CD4-positive, alpha-beta T cell treated with Interleukin-4 for 4 hours (primary cell): ENCODE results near the gene RPL18.
"Not testable (repeated sequence)": the region's sequence is repeated elsewhere in the genome, so short reads cannot be mapped to it uniquely, and the experiment has no call there.

ENCODE experiments used
- DNase-seq: peaks from one replicate; pipeline ENCODE4 v3.0.0-alpha.2; 2020

RPL18 gene

DNA sequence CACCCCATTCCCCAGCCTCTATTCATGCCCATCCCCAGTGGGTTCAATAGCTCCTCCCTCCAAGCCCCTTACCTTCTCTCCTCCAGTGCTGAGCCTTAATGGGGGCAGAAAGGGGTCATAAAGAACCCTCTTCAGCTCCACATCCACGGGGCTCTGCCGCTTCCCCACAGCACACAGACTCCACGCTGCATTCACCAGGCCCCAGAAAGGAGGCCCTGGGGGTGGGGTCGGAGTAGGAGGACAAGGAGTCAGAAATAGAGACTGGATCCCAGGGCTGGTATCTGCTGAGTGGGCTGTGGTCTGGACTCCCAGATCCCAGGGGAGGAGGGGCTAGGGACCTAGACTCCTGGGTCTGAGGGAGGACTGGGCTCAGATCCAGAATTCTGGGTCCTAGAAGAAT is 25.4 kb upstream of the RPL18 start:
- no peak for DNase-seq

DNA sequence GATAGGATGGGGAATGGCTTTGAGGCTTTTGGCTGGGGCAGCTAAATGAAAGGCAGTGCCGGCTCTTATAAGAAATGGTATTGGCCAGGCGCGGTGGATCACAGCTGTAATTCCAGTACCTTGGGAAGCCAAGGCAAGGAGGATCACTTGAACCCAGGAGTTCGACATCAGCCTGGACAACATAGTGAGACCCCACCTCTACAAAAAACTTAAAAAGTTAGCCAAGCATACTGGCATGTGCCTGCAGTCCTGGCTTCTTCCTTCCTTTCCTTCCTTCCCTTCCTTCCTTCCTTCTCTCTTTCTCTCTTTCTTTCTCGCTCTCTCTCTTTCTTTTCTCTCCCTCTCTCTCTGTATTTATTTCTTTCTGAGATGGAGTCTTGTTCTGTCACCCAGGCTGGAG is 23.9 kb upstream of the RPL18 start:
- DNase-seq: no peak

DNA sequence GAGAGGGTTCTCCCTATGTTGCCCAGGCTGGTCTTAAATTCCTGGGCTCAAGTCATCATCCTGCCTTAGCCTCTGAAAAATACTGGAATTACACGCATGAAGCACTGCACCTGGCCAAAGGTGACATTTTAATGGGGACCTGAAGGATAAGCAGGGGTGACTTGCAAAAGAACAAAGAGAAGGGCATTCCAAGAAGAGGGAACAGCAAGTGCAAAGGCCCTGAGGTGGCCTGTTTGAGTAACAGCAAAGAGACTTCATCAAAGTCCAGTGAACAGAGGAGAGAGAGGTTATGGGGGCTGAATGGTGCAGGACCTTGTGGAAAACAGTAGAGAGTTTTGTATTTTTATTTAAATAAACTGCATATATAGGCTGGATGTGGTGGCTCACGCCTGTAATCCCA is 22.9 kb upstream of the RPL18 start:
- DNase-seq: no peak

DNA sequence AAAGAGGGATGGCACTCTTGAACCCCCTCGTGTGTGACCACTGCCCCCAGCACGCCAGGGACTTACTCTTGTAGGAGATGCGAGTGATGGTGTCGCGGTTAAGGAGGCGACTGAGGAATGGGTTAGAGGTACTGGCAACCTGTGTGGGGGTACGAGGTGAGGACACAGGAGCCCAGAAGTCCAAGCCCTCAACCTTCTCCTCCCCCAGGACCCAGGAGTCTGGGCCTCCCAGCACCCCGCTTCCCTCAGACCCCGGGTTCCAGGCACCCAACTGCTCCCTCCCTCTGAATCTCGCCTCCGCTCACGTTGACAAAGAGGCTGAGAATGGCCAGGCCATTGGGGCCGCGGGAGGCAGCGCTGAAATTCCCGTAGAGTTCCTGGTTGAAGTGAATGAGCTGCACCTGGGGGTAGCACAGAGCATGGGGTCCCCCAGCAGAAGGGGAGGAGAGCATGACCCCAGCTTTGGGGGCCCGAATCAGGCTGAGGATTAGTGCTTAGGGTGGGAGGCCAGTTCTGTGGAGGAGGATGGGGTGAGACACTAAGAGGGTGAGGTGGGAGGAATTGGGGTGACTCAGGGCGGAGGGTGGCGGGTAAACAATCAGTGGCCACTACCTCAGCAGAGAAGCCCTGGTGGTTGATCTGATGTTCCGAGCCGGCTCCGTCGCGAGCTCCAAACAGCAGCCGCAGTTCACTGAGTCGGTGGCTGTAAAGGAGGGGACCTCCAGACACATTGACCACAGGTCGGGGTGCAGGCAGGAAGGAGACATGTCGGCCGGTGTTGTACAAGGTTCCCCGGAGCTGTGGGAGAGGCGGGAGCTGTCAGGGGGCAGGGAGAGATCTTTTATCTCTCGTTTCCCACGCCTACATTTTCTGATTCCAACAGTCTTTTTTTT is 20.8 kb upstream of the RPL18 start:
- peak; percentile 49 for DNase-seq

DNA sequence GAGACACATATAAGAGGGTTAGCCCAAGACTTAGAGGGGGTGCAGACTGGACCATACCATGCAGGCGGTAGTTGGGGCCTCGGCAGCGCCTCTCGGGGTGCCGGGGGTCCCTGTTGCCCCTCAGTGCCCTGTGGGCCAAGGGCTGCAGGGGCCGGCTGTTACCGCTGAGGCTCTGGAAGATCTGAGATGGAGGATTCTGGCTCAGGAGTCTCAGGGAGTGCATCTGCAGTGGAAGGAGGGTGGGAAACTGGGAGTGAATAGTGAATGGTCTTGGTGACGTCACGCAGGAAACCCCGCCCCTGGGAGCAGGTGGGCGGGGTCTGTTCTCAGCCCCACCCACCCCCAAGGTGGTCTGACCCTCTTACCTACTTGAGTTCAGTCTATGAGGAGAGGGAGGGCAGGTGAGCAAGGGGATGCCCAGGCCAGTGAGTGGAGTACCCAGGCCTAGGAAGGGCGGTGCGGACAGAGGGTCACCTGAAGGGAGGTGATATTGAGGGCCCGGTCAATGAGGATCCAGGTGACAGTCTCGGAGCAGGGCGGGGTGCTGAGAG is 19.9 kb upstream of the RPL18 start:
- no peak for DNase-seq

DNA sequence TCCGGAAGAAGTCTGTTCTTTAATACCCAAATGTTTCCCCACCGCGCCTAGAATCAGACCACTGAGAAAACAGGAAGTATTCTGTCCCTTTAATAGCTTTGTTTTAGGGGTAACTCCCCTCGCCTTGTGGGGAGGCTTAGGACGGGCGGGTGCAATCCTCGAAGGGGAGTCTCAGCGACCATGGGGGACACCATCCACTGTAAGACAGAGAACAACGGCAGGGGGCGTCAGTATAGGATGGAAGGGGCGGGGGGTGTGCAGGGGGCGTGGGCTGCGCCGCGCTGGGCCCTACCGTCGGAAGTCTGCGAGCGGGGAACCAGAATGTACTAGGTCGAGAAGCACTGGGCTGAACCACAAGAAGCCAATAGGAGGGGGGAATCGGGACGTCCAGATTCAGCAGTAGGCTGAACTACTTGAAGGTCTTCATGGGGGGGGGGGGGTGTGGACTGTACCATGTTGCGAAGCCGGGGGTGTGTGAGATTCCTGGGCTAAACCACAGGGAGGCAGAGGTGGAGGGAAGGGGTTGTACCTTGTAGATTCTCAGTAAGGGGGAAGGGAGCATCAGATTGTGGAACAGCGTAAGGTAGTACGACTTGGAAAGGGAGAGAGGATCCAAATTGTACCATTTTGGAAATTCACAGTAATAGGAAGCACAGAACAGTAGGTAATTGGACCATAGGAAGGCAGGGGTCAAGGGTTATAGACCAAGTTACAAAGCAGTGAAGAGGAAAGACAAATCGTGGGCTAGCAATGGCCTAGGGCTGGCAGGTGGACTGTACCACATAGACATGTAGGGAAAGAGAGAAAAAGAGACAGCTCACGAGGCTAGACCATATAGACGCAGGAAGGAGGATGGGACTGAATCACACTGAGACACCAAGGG is 19.2 kb upstream of the RPL18 start:
- peak; percentile 96 for DNase-seq

DNA sequence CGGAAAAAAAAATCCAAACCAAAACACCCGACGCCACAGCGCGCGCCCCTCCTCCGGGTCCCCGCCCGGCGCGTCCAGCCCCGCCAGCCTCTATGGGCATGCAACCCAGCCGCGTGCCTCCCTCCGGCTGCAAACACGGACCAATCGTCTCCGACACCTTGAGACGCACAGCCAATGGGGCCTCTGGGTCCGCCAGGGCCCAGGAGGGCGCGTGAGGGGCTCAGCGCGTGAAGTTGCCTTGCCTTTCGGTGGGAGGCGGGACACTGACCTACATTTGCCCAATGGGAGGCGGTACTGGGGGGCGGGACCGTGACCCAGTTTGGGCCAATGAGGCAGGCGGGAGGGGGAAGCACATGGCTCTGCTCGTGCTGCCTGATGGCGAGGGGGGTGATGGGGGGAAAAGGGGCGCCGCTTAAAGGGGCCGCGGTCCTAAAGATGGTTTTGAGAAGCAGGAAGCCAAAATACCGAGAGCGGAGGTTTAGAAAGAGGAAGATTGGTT is 18.5 kb upstream of the RPL18 start:
- DNase-seq: peak; percentile 100

DNA sequence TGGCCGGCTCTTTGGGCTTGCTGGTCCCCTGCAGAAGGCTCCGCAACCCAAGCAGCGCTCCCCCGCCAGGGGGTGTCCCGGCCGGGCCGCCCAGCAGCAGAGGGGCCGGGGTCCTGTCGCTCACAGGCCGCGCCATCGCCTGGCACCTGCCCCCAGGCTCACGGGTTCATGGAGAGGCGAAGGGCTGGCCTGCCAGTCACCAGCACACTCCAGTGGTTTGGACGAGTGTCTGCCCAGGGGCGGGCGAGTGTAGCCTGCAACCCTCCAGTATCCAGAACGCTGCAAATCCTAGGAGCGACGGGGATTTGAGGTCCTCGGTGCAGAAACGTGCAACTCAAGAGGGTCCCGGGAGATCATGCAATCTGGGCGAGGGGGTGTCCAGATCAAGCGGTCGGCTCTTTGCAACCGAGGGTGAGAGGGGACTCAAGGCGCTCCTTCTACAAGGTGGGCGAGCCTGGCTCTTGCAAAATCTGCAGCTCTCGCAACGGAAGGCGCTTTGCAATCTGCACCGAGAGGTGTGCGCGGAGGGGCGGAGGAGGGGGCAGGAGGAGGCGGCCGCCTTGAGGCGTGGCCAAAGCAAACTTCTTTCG is 18.0 kb upstream of the RPL18 start, which contains the start of gene DBP:
TSS of gene DBP (minus strand) at position 521 of the 590 bp plus-strand sequence. CDS start at position 136, 385 bp downstream.
- DNase-seq: no peak

DNA sequence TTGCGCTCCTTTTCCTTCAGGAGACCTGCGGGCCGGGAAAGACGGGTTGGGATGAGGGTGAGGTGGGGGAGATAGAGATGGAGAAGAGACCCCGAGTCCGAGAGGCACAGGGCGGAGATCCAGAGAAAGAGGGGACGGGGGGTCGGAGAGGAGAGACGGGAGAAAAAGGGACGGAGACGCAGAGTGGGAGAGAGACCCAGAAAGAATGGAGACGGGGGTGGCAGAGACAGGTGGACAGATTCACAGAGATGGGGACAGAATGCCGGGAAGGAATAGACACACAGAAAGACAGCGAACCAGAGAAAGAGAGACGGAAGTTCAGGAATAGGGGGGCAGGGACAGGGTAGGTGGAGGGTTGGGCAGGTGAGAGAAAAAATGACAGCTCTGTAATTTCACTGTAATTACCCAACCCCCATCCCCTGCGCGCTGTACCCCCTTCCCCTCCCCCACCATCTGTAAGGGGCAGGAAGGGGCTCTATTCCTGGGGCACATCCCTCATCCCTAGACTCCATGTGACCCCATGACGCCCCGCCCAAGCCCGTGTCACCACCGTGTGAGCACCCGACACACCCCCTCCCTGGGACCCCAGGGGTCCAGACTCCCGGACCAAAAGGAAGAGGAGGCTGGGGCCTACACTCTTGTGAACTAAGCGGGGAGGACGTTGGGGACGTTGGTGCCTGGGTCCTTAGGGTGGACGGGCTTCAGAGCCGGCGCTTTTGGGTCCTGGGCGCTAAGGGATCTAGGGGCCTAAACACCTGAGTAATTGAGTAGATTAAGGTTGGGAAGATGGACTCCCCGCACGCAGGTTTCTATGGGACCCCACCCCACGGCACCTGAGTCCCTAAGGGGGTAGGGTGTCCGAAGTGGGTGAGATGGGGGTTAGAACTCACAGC is 17.2 kb upstream of the RPL18 start:
- no peak for DNase-seq

DNA sequence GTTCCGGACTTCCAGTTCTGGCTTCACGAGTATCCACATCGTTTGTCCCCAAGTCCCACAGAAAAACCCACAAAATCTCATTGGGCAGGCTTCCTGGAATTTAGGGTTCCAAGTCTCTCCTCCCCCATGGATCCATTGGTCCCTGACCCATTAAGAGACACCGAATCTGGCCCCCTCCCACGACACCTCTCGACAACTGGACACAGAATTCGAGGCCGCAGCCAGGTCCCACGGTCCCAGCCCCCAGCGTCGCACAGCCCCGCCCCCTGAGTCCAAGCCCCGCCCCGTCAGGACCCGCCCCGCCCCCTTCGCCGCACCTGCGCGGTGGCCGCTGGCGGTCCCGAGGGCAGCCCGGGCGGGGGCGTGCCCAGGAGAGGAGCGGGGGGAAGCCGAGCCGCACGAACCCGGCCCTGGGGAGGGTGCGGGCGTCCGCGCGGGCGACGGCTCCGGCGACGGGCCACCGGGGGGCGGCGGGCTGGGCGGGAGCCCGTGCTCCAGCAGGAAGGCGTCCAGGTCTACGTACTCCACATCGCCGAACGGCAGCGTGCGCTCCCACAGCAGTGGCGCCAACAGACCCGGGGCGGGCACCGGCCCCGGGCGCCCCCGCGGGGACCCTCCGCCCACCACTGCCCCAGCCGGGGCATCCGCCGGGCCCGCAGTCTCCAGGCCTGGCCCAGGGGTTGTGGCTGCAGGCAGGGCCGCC is 16.4 kb upstream of the RPL18 start:
- peak; percentile 44 for DNase-seq

DNA sequence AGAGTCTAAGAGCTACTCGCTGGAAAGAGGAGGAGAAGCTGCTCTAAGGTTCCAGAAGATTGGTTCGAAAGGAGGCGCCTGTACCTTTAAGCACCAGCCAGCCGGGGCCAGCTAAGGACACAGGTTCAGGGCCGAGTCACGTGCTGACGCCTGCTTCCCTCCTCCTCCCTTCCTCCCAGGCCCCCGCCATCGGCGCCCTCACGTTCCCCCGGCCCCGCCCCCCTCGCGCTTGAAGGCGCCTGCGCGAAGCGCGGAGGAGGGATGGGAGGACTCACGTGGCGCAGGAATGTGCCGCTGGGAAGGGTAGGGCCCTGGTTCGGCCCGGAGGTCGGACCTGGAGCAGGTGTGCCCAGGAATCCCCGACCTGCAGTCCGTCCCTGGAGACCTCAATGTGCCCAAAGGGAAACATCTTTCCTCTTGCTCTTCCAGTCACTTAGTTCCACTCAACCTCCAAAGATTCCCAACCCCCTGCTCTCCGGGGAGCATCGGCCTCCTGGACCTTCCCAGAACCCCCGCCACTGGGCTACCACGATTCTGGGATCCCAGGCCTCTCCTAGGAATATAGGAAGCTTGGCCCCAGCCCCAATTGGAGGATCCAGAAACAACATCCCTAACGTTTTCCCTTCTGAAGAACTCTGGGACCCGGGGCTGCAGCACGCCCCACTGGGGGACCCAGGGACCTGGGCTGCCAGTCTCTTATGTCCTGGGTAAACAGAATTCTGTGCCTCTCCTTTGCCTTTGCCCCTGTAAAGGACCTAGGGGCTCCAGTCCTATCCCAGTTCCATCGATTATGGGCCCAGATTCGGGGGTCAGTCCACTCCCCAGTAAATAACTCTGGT is 15.7 kb upstream of the RPL18 start:
- DNase-seq: peak; percentile 92

DNA sequence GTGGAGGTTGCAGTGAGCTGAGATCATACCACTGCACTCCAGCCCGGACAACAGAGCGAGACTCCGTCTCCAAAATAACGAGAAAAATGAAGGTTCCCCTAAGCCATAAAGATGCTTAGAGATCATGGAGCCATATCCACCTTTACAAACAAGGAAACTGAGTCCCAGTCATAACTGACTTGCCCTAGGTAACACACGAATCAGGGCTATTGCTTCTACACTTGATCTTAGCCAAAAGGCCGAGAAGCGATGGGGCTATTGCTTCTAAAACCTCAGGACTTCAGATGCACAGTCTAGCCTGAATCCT is 15.0 kb upstream of the RPL18 start:
- DNase-seq: no peak

DNA sequence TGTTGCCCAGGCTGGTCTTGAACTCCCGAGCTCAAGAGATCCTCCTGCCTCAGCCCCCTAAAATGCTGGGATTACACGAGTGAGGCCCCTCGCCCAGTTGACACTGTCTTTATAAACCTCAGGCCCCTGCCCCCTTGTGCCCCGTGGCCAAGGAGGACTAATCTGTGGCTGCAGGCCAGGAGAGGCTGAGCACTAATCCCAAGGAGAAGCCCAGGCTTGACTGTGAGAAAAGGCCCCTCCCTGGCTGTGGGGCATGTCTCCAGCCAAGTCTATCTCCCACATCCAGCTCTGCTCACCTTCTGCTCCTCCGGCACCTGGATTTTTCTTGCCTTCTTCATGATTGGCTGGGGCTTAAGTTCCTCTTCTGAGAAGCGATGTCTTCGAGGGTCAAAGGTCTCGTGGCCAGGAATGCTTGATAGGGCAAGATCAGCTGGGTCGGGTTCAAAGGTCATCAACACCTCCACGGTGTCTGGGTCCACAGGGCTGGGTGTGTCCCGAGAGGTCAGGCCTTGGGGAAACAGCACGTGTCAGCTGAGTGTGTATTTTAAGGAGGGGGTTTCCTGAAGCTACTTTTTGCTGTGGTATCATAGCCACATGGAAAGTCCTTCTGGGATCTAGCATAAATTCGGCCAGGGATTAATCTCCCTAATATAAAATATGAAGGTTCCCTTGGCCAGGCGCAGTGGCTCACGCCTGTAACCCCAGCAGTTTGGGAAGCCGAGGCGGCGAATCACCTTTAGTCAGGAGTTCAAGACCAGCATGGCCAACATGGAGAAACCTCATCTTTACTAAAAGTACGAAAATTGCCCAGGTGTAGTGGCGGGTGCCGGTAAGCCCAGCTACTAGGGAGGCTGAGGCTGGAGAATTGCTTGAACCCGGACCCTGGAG is 14.4 kb upstream of the RPL18 start:
- DNase-seq: no peak

DNA sequence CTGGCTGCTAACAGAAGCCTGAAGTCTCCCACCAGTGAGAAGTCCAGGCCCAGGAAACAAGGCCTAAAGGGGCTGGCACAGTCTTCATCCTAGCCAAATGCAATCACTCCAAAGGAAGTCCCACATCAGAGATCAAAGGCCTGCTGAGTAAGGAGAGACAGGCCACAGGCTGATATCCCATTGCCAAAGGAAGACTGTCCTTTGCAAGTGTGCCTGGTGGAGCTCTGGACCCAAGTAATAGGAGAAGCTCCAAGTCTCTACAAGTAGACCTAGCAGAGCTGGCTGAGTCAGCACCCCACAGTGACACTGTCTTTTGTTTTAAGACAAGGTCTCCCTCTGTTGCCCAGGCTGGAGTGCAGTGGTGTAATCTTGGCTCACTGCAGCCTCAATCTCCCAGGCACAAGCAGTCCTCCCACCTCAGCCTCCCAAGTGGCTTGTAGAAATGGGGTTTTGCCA is 13.7 kb upstream of the RPL18 start:
- DNase-seq: no peak

DNA sequence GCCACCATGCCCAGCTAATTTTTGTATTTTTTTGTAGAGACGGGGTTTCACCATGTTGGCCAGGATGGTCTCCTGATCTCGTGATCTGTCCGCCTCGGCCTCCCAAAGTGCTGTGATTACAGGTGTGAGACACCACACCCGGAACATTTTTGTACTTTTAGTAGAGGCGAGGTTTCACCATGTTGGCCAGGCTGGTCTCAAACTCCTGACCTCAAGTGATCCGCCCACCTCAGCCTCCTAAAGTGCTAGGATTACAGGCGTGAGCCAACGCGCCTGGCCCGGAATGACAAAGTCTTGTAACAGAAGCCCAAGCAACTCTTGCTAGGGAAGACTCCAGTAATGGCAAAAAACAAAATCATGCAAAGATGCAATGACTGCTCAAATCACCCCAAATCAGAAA is 13.3 kb upstream of the RPL18 start:
- DNase-seq: not testable (repeated sequence)

DNA sequence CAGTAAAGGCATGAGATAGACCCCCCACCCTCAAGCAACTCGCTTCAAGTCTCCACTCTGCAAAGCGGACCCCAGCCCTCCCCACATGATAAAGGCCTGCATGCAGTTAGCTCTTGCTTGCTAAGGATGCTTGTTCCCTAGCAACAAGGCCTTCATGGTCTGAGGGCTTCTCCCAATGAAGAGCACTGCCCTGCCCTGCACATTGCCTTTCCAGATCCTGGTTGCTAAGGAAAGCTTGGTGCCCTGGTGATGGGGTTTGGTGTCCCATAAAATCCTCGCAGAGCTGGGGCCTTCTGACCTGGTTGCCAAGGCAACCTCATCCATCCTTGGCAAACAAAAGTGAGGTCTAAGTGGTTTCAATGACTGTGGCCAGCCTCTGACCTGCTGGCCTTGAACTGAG is 12.2 kb upstream of the RPL18 start:
- DNase-seq: no peak

DNA sequence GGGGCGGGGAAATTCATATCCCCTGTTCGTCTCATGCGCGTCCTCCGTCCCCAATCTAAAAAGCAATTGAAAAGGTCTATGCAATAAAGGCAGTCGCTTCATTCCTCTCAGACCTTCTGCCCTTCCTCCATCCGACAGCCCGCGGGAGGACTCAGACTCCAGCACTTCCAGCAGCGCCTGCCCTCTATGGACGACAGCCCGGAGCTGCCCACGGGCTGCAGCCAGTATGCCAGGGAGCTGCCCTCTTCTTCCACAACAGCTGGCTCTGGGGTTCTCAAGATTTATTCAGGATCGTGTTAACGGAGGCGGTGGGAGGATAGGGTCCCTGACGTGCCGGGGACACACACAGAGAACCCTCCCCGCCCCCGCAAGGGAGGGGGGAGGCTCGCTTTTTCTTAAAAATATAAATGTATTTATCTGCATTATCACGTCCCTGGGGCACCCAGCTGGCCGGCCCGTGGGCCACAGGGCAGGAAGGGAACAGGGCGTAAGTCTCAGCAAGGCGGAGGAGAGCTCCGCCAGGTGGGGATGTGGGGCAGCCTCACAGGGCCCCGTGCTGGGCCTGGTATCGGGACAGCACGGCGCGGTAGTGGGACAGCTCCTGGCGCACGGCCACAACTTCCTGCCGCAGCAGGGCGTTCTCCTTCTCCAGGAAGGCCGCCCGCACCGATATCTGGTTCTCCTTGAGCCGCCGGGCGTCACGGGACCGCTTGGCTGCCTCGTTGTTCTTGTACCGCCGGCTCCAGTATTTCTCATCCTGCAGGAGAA is 11.5 kb upstream of the RPL18 start:
- DNase-seq: no peak

DNA sequence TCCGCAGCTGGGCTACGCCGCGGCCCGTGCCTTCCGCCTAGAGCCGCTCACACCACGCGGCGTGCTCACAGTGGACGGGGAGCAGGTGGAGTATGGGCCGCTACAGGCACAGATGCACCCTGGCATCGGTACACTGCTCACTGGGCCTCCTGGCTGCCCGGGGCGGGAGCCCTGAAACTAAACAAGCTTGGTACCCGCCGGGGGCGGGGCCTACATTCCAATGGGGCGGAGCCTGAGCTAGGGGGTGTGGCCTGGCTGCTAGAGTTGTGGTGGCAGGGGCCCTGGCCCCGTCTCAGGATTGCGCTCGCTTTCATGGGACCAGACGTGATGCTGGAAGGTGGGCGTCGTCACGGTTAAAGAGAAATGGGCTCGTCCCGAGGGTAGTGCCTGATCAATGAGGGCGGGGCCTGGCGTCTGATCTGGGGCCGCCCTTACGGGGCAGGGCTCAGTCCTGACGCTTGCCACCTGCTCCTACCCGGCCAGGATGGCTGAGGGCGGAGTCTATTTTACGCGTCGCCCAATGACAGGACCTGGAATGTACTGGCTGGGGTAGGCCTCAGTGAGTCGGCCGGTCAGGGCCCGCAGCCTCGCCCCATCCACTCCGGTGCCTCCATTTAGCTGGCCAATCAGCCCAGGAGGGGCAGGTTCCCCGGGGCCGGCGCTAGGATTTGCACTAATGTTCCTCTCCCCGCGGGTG is 10.8 kb upstream of the RPL18 start:
- no peak for DNase-seq
